Left ventricle myocardium inferior (tissue), 1 donor: ENCODE results near the gene KIAA0513. TPM values are rescaled to one million over a fixed set of nuclear protein-coding genes. Genes with fewer than 3 reads are reported as not detected.
A peak's percentile ranks its signal among the peaks of the same experiment; 100 is the strongest.

Experiments
- DNase-seq: peaks from one replicate; pipeline ENCODE4 v3.0.0-alpha.2; 2020
- H3K27ac ChIP-seq: fragments of 200-600 bp; replicated peaks from 2 replicates; pipeline ENCODE4 v1.8.0; 2021
- H3K27me3 ChIP-seq: fragments of 200-600 bp; 2 replicates; pipeline ENCODE4 v1.8.0; 2021; ENCODE audit warnings: low read depth
- H3K36me3 ChIP-seq: fragments of 200-600 bp; 2 replicates; pipeline ENCODE4 v1.8.0; 2021
- H3K4me1 ChIP-seq: fragments of 200-600 bp; 2 replicates; pipeline ENCODE4 v1.8.0; 2021
- H3K4me3 ChIP-seq: fragments of 200-600 bp; 2 replicates; pipeline ENCODE4 v1.8.0; 2021; ENCODE audit warnings: mild to moderate bottlenecking, moderate library complexity
- H3K9me3 ChIP-seq: fragments of 200-600 bp; replicated peaks from 2 replicates; pipeline ENCODE4 v1.8.0; 2021
- intact Hi-C: fragments of 100-400 bp; cut with micrococcal nuclease; formaldehyde crosslinking; loops from one replicate; pipeline ENCODE4 v1.11.0; 2022
- total RNA-seq: library from RNA; stranded (reverse); fragmentation: NEBNext Ultra II Directional; extraction: Animal tissue kit (Norgen Biotek cat#: 25700); gene quantifications from one replicate; pipeline ENCODE4 v1.2.1, GENCODE V29; 2021
- TF ChIP-seq, protein P1 (sequence below): fragments of 200-600 bp; IDR thresholded peaks from 2 replicates; pipeline ENCODE4 v1.8.0; 2021; ENCODE audit warnings: antibody characterized with exemption, mild to moderate bottlenecking, borderline replicate concordance
- donor health status: DM: no; HTN: yes; CAD: no; lungs with severe emphysema.

The KIAA0513 gene
- total RNA-seq, 1 donor from 2014 or later: 10.0 TPM

DNA sequence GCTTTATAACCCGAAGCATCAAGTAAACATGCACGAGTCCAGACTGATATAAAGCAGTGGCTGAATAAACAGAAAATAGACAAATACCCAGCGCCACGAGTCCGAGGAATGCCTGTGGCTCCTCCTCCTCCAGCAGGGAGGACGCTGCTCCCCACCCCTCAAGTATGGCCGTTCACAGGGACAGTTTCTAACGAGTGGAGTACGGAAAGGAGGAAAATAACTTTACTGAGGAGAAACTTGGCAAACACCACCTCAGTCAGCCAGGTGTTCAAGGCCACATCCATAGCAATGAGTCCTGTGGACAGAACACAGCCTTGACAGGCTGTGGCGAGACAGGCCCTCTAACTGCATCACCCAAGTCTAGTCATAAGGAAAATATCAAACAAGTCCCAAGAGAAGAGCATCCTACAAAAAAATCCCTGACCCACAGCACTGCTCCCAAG is 25.5 kb upstream of the KIAA0513 start:
- intact Hi-C loops: no loop called here
- peaks cover 87% of the 10 kb centered on the region for H3K4me1 ChIP-seq
- DNase-seq: no peak
- peak overlapping the region; percentile 49 for H3K4me3 ChIP-seq
- no peaks in the 10 kb centered on the region for H3K27me3 ChIP-seq
- peak overlapping the region; percentile 67 for H3K27ac ChIP-seq
- H3K36me3 ChIP-seq: no peaks in the 10 kb centered on the region
- H3K9me3 ChIP-seq: no peaks in the 10 kb centered on the region
- TF ChIP-seq, protein P1, sequence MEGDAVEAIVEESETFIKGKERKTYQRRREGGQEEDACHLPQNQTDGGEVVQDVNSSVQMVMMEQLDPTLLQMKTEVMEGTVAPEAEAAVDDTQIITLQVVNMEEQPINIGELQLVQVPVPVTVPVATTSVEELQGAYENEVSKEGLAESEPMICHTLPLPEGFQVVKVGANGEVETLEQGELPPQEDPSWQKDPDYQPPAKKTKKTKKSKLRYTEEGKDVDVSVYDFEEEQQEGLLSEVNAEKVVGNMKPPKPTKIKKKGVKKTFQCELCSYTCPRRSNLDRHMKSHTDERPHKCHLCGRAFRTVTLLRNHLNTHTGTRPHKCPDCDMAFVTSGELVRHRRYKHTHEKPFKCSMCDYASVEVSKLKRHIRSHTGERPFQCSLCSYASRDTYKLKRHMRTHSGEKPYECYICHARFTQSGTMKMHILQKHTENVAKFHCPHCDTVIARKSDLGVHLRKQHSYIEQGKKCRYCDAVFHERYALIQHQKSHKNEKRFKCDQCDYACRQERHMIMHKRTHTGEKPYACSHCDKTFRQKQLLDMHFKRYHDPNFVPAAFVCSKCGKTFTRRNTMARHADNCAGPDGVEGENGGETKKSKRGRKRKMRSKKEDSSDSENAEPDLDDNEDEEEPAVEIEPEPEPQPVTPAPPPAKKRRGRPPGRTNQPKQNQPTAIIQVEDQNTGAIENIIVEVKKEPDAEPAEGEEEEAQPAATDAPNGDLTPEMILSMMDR: no peak

GRCh38 chr16:85002608-85003007 is 25.0 kb upstream of the KIAA0513 start:
- Histone ChIP-seq H3K4me3 (peak overlapping the region; percentile 49), H3K9me3 (no peaks in the 10 kb centered on the region), H3K4me1 (peaks cover 92% of the 10 kb centered on the region), H3K27ac (peak overlapping the region; percentile 67), H3K36me3 (no peaks in the 10 kb centered on the region), H3K27me3 (no peaks in the 10 kb centered on the region)
- DNase-seq: peak; percentile 52
- TF ChIP-seq, protein P1: no peak
- intact Hi-C loops: no loop called here

GRCh38 chr16:85003076-85003475 is 24.5 kb upstream of the KIAA0513 start:
- H3K27me3 ChIP-seq: no peaks in the 10 kb centered on the region
- TF ChIP-seq, protein P1: no peak
- peaks cover 96% of the 10 kb centered on the region for H3K4me1 ChIP-seq
- no peak for DNase-seq
- no peaks in the 10 kb centered on the region for H3K36me3 ChIP-seq
- intact Hi-C loops: no loop called here
- no peaks in the 10 kb centered on the region for H3K9me3 ChIP-seq
- H3K27ac ChIP-seq: peak overlapping the region; percentile 67
- peak overlapping the region; percentile 49 for H3K4me3 ChIP-seq

- Histone ChIP-seq H3K4me3 (no peak overlapping the region), H3K9me3 (no peaks in the 10 kb centered on the region), H3K4me1 (peaks cover 99% of the 10 kb centered on the region), H3K27ac (peak overlapping the region; percentile 67), H3K27me3 (no peaks in the 10 kb centered on the region), H3K36me3 (no peaks in the 10 kb centered on the region)
- DNase-seq: no peak
- TF ChIP-seq, protein P1: no peak
- intact Hi-C loops: no loop called here
Observed at GRCh38 chr16:85003725-85004586, 23.6 kb upstream of the KIAA0513 start.

DNA sequence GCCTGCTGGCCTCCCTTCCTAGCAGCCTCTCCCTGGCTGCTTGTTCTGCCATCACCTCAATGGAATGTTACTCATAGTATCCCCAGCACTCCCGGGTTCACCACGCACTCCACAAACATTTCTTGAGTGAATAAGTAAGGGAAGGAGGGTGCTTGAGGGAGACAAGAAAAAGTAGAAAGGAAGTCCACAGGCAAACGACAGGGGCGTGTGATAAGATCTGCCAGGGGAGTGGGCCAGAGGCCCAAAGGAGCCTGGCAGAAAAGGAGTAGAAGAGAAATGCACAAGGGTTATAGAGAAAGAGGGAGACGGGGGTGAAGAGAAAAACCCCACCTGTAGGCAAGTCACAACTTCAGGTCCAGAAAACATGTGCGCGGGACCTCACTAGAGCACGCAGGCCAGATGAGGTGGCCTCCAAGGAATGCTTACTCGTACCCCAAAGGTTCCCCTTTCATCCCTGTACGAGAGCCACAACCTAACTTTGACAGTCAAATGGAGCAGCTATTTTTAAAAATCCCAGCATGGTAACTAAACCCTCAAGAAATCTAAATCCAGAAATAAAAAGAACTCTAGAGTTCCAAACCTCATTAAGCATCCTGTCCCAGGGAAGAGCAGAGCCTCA is 22.9 kb upstream of the KIAA0513 start:
- TF ChIP-seq, protein P1: no peak
- Histone ChIP-seq H3K4me3 (no peak overlapping the region), H3K36me3 (no peaks in the 10 kb centered on the region), H3K27ac (peak overlapping the region; percentile 67), H3K9me3 (no peaks in the 10 kb centered on the region), H3K27me3 (no peaks in the 10 kb centered on the region), H3K4me1 (peaks cover 99% of the 10 kb centered on the region)
- DNase-seq: no peak
- intact Hi-C loops: no loop called here
